8988T (cell line): ENCODE data around the gene DIAPH1.

Source experiments
- DNase-seq: peaks from one replicate; pipeline ENCODE4 v3.0.0; 2011

DIAPH1 gene

GRCh38 chr5:141559461-141559860, 59.3 kb downstream of the DIAPH1 start:
- no peak for DNase-seq

- DNase-seq = no peak
Observed at GRCh38 chr5:141558150-141558549, 60.6 kb downstream of the DIAPH1 start.

GRCh38 chr5:141557681-141558136, 61.1 kb downstream of the DIAPH1 start:
- no peak for DNase-seq

GRCh38 chr5:141547921-141548320, 70.9 kb downstream of the DIAPH1 start:
- DNase-seq = no peak

- no peak for DNase-seq
Observed at GRCh38 chr5:141547488-141547887, 71.3 kb downstream of the DIAPH1 start.

GRCh38 chr5:141543053-141543452, 75.7 kb downstream of the DIAPH1 start:
- no peak for DNase-seq

GRCh38 chr5:141534492-141535213, 84.1 kb downstream of the DIAPH1 start:
- DNase-seq = no peak

GRCh38 chr5:141533897-141534296, 84.9 kb downstream of the DIAPH1 start:
- no peak for DNase-seq

GRCh38 chr5:141532726-141533125, 86.1 kb downstream of the DIAPH1 start:
- no peak for DNase-seq

- no peak for DNase-seq
Observed at GRCh38 chr5:141529873-141530272, 88.9 kb downstream of the DIAPH1 start.

- DNase-seq = no peak
Observed at GRCh38 chr5:141529002-141529401, 89.8 kb downstream of the DIAPH1 start.

- no peak for DNase-seq
Observed at GRCh38 chr5:141528291-141528984, 90.4 kb downstream of the DIAPH1 start.

GRCh38 chr5:141527426-141527825, 91.4 kb downstream of the DIAPH1 start:
- DNase-seq = no peak

GRCh38 chr5:141525653-141526052, 93.1 kb downstream of the DIAPH1 start:
- DNase-seq = no peak

- peak; percentile 66 for DNase-seq
Observed at GRCh38 chr5:141524604-141525597, 93.9 kb downstream of the DIAPH1 start.

GRCh38 chr5:141523991-141524390, 94.8 kb downstream of the DIAPH1 start:
- no peak for DNase-seq

- no peak for DNase-seq
Observed at GRCh38 chr5:141522301-141522700, 96.5 kb downstream of the DIAPH1 start.

- no peak for DNase-seq
Observed at GRCh38 chr5:141521244-141521781, 97.5 kb downstream of the DIAPH1 start.

- no peak for DNase-seq
Observed at GRCh38 chr5:141519605-141520565, 98.9 kb downstream of the DIAPH1 start.

GRCh38 chr5:141518618-141519015, 100.2 kb downstream of the DIAPH1 start:
- DNase-seq = no peak

GRCh38 chr5:141517880-141518617, 100.8 kb downstream of the DIAPH1 start:
- no peak for DNase-seq
